Kidney epithelial cell (primary cell): Measurements from ENCODE around the gene ABCC1. TPM values are rescaled to one million over a fixed set of nuclear protein-coding genes. Genes with fewer than 3 reads are reported as not detected.
"Not testable (repeated sequence)": the region's sequence is repeated elsewhere in the genome, so short reads cannot be mapped to it uniquely, and the experiment has no call there.

Experiments used
- DNase-seq: peaks from one replicate; pipeline ENCODE4 v3.0.0-alpha.2; 2010; ENCODE audit warnings: low read depth
- H3K27me3 ChIP-seq: 2 replicates; pipeline ENCODE4 v1.6.0; 2011; ENCODE audit warnings: low read length; ENCODE audit not compliant: control insufficient read depth, insufficient read depth
- H3K36me3 ChIP-seq: 2 replicates; pipeline ENCODE4 v1.5.1; 2011; ENCODE audit warnings: low read length; ENCODE audit not compliant: control insufficient read depth, insufficient read depth
- H3K4me3 ChIP-seq: 2 replicates; pipeline ENCODE4 v1.5.1; 2011; ENCODE audit warnings: low read depth, mild to moderate bottlenecking, control low read depth, low read length
- total RNA-seq: library from RNA; depleted of rRNA; stranded (reverse); fragments of >200 nt; gene quantifications from 2 replicates; pipeline ENCODE4 v1.2.3, GENCODE V29; 2015
- TF ChIP-seq, protein P1 (sequence below): IDR thresholded peaks from 2 replicates; pipeline ENCODE4 v1.5.1; 2011; ENCODE audit warnings: mild to moderate bottlenecking, moderate library complexity, low read length, control low read depth, inconsistent platforms; ENCODE audit not compliant: insufficient read depth, poor library complexity, severe bottlenecking

Gene ABCC1
- total RNA-seq, 1 donor from 2014 or later = 24.9 TPM

DNA sequence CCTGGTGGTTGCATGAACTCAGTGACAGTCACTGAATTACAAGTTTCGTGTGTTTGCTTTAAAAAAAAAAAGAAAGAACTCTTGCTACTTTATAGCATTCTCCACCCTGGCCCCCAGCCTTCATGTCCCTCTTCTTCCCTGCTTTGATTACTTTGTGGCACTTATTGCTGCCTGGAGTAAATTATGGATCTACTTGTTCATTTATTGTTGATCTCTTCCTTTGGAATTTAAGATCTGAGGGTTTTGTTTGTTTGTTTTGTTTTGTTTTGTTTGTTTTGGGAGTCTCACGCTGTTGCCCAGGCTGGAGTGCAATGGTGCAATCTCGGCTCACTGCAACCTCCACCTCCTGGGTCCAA, 147.4 kb downstream of the ABCC1 start:
- Histone ChIP-seq H3K36me3 (no peaks in the 10 kb centered on the region), H3K27me3 (no peaks in the 10 kb centered on the region), H3K4me3 (no peak overlapping the region)
- no peak for DNase-seq
- TF ChIP-seq, protein P1, sequence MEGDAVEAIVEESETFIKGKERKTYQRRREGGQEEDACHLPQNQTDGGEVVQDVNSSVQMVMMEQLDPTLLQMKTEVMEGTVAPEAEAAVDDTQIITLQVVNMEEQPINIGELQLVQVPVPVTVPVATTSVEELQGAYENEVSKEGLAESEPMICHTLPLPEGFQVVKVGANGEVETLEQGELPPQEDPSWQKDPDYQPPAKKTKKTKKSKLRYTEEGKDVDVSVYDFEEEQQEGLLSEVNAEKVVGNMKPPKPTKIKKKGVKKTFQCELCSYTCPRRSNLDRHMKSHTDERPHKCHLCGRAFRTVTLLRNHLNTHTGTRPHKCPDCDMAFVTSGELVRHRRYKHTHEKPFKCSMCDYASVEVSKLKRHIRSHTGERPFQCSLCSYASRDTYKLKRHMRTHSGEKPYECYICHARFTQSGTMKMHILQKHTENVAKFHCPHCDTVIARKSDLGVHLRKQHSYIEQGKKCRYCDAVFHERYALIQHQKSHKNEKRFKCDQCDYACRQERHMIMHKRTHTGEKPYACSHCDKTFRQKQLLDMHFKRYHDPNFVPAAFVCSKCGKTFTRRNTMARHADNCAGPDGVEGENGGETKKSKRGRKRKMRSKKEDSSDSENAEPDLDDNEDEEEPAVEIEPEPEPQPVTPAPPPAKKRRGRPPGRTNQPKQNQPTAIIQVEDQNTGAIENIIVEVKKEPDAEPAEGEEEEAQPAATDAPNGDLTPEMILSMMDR = no peak

DNA sequence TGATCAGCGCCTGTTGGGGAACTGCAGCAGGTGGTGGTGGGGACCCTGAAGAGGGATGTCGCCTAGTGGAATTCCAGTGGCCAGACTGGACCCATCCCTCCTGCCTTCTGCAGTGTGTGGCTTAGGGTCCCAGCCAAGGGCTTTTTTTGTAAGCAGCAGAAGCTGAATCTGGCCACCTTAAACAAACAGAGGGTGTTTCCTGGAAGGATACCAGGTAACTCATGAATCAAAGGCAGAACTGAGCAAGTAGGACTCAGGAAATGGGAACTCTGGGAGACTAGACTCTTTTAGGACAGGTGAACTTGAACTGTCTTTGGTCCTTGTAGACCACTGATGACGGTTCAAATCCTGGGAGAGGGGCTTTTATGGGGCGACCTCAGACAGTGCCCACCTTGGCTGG, 149.9 kb downstream of the ABCC1 start:
- H3K27me3 ChIP-seq = no peaks in the 10 kb centered on the region
- no peaks in the 10 kb centered on the region for H3K36me3 ChIP-seq
- H3K4me3 ChIP-seq = no peak overlapping the region
- TF ChIP-seq, protein P1 = no peak
- no peak for DNase-seq

GRCh38 chr16:16100631-16101030, 151.2 kb downstream of the ABCC1 start:
- no peaks in the 10 kb centered on the region for H3K36me3 ChIP-seq
- TF ChIP-seq, protein P1 = no peak

DNA sequence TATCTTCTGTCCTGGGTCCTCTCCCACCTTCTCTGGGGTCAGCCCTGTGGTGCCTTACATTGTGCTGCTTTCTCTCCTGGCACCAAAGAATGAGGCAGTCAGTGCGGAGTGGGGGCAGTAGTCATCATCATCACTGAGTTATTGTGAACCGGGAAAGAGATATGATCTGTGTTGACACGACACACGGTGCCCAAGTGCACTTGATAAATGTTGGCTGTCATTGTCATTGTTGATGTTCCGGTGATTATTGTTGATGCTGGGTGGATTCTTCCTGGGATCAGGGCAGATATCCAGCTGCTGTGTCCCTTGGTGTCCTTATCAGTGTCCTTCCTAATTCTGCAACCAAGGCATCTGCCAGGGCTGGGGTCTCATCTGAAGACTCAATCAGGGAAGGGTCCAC, 152.2 kb downstream of the ABCC1 start:
- H3K36me3 ChIP-seq = no peaks in the 10 kb centered on the region
- TF ChIP-seq, protein P1 = no peak
- no peak for DNase-seq
- H3K27me3 ChIP-seq = no peaks in the 10 kb centered on the region
- no peak overlapping the region for H3K4me3 ChIP-seq

More at GRCh38 chr16:16100631-16101030, 151.2 kb downstream of the ABCC1 start:
- Histone ChIP-seq H3K27me3 (no peaks in the 10 kb centered on the region), H3K4me3 (no peak overlapping the region)
- DNase-seq = no peak

- Histone ChIP-seq H3K4me3 (no peak overlapping the region), H3K27me3 (no peaks in the 10 kb centered on the region), H3K36me3 (no peaks in the 10 kb centered on the region)
- TF ChIP-seq, protein P1 = no peak
- no peak for DNase-seq
Measured at GRCh38 chr16:16102738-16103137, 153.3 kb downstream of the ABCC1 start.

- H3K36me3 ChIP-seq = not testable (repeated sequence)
Measured at GRCh38 chr16:16104132-16104803, 154.9 kb downstream of the ABCC1 start.

GRCh38 chr16:16104804-16105141, 155.4 kb downstream of the ABCC1 start:
- H3K36me3 ChIP-seq, H3K4me3 ChIP-seq, H3K27me3 ChIP-seq, DNase-seq: not testable (repeated sequence)

More at GRCh38 chr16:16104132-16104803, 154.9 kb downstream of the ABCC1 start:
- not testable (repeated sequence) for DNase-seq, H3K4me3 ChIP-seq, H3K27me3 ChIP-seq
